GM23338 (cell line): Measurements from ENCODE around the gene H19. TPM values are rescaled to one million over a fixed set of nuclear protein-coding genes. Genes with fewer than 3 reads are reported as not detected.

Source experiments
- ATAC-seq: fragments of 200-7000 bp; cut with Tn5 transposase; 3 replicates; pipeline ENCODE4 v1.9.1; 2020
- DNase-seq: peaks from one replicate; pipeline ENCODE4 v3.0.0-alpha.2; 2015; ENCODE audit warnings: low spot score
- H2AFZ ChIP-seq: fragments of 200-600 bp; sonication (generic); 2 replicates; pipeline ENCODE4 v1.8.0; 2016; ENCODE audit warnings: antibody characterized with exemption, mild to moderate bottlenecking, moderate library complexity
- H3F3A ChIP-seq: fragments of 200-600 bp; sonication (generic); replicated peaks from 2 replicates; pipeline ENCODE4 v1.8.0; 2017; ENCODE audit warnings: antibody characterized with exemption, mixed run types, low read depth
- H3K27ac ChIP-seq: fragments of 200-600 bp; sonication (generic); 2 replicates; pipeline ENCODE4 v1.6.1; 2016; ENCODE audit warnings: low read depth
- H3K27me3 ChIP-seq: fragments of 200-600 bp; sonication (generic); 2 replicates; pipeline ENCODE4 v1.8.0; 2016; ENCODE audit warnings: mild to moderate bottlenecking, mixed run types, moderate library complexity; ENCODE audit not compliant: insufficient read depth
- H3K36me3 ChIP-seq: fragments of 200-600 bp; sonication (generic); 2 replicates; pipeline ENCODE4 v1.8.0; 2016; ENCODE audit warnings: mild to moderate bottlenecking; ENCODE audit not compliant: insufficient read depth
- H3K4me1 ChIP-seq: fragments of 200-600 bp; sonication (generic); 2 replicates; pipeline ENCODE4 v1.8.0; 2016; ENCODE audit warnings: mild to moderate bottlenecking, moderate library complexity; ENCODE audit not compliant: insufficient read depth
- H3K4me2 ChIP-seq: fragments of 200-600 bp; sonication (generic); 2 replicates; pipeline ENCODE4 v1.7.1; 2017; ENCODE audit warnings: mixed run types
- H3K4me3 ChIP-seq: fragments of 200-600 bp; sonication (generic); 2 replicates; pipeline ENCODE4 v1.6.1; 2016; ENCODE audit warnings: mixed run types
- H3K79me2 ChIP-seq: fragments of 200-600 bp; sonication (generic); replicated peaks from 2 replicates; pipeline ENCODE4 v1.8.0; 2017; ENCODE audit warnings: mild to moderate bottlenecking; ENCODE audit not compliant: insufficient read depth
- H3K9me2 ChIP-seq: fragments of 200-600 bp; sonication (generic); 2 replicates; pipeline ENCODE4 v1.8.0; 2017; ENCODE audit not compliant: insufficient read depth
- H4K20me1 ChIP-seq: fragments of 200-600 bp; sonication (generic); replicated peaks from 2 replicates; pipeline ENCODE4 v1.8.0; 2017; ENCODE audit warnings: mild to moderate bottlenecking; ENCODE audit not compliant: insufficient read depth
- H3K27ac Mint-ChIP-seq: 2 replicates; pipeline ENCODE4 v1.8.0; 2020; ENCODE audit warnings: inconsistent platforms, mild to moderate bottlenecking, moderate library complexity, mixed read lengths
- H3K27me3 Mint-ChIP-seq: 3 replicates; pipeline ENCODE4 v1.8.0; 2022; ENCODE audit warnings: low read depth, mild to moderate bottlenecking, moderate library complexity, mixed read lengths, inconsistent platforms; ENCODE audit not compliant: insufficient read depth, poor library complexity
- H3K36me3 Mint-ChIP-seq: 3 replicates; pipeline ENCODE4 v1.8.0; 2021; ENCODE audit warnings: low read depth, mild to moderate bottlenecking, inconsistent platforms, moderate library complexity, mixed read lengths
- H3K4me1 Mint-ChIP-seq: 3 replicates; pipeline ENCODE4 v1.8.0; 2020; ENCODE audit warnings: mild to moderate bottlenecking, inconsistent platforms, mixed read lengths
- H3K4me3 Mint-ChIP-seq: 3 replicates; pipeline ENCODE4 v1.8.0; 2021; ENCODE audit warnings: moderate library complexity, mild to moderate bottlenecking, inconsistent platforms, mixed read lengths
- H3K9me3 Mint-ChIP-seq: 3 replicates; pipeline ENCODE4 v1.8.0; 2020; ENCODE audit warnings: moderate library complexity, mild to moderate bottlenecking, inconsistent platforms, mixed read lengths
- CREB1 ChIP-seq: fragments of 250-450 bp; sonication (Bioruptor Pico); IDR thresholded peaks from 2 replicates; pipeline ENCODE4 v1.5.0; 2020; ENCODE audit warnings: low read depth, mild to moderate bottlenecking, moderate library complexity
- EZH2 ChIP-seq: fragments of 200-600 bp; sonication (generic); IDR thresholded peaks from one replicate; pipeline ENCODE4 v1.8.0; 2017; ENCODE audit warnings: antibody characterized with exemption, mild to moderate bottlenecking, low read depth; ENCODE audit not compliant: unreplicated experiment
- EZH2phosphoT487 ChIP-seq: fragments of 200-600 bp; sonication (generic); IDR thresholded peaks from one replicate; pipeline ENCODE4 v1.8.1; 2018; ENCODE audit warnings: antibody characterized with exemption; ENCODE audit not compliant: unreplicated experiment
- JUNB ChIP-seq: IDR thresholded peaks from one replicate; pipeline ENCODE4 v1.6.1; 2016; ENCODE audit warnings: antibody characterized with exemption; ENCODE audit not compliant: unreplicated experiment
- NANOG ChIP-seq: IDR thresholded peaks from 2 replicates; pipeline ENCODE4 v1.6.1; 2016; ENCODE audit warnings: antibody characterized with exemption, borderline replicate concordance
- POLR2AphosphoS5 ChIP-seq: IDR thresholded peaks from 2 replicates; pipeline ENCODE4 v1.6.1; 2016; ENCODE audit warnings: antibody characterized with exemption, low read depth
- STAT1 ChIP-seq: IDR thresholded peaks from one replicate; pipeline ENCODE4 v1.6.1; 2016; ENCODE audit warnings: antibody characterized with exemption; ENCODE audit not compliant: unreplicated experiment
- ZNF114 ChIP-seq: fragments of 250-450 bp; sonication (Bioruptor Pico); IDR thresholded peaks from 2 replicates; pipeline ENCODE4 v1.5.0; 2020; ENCODE audit warnings: mild to moderate bottlenecking, moderate library complexity
- long read RNA-seq: library from polyadenylated mRNA; unstranded; transcript quantifications from one replicate; pipeline ENCODE4 v2.0.0, GENCODE V29; 2020; ENCODE audit not compliant: unreplicated experiment
- polyA plus RNA-seq: library from polyadenylated mRNA; unstranded; fragments of >200 nt; fragmentation: Nextera tagmentation; extraction: Ambion mirVana; gene quantifications from 2 replicates; pipeline ENCODE4 v1.2.1, GENCODE V29; 2016
- total RNA-seq: library from RNA; depleted of rRNA; stranded (reverse); fragments of >200 nt; shearing (Covaris generic); gene quantifications from 2 replicates; pipeline ENCODE4 v1.2.3, GENCODE V29; 2014; rRNA removed
- TF ChIP-seq, protein P1 (sequence below): fragments of 250-450 bp; sonication (Bioruptor Pico); IDR thresholded peaks from 2 replicates; pipeline ENCODE4 v1.5.0; 2020; ENCODE audit warnings: mild to moderate bottlenecking, moderate library complexity
- TF ChIP-seq, protein P2 (sequence below), 2 experiments: fragments of 200-600 bp in 1 of 2; sonication (generic) in 1 of 2; conservative IDR thresholded peaks; 2 replicates each; pipeline versions ENCODE4 v1.5.1 to v1.6.1; 2016 to 2017; ENCODE audit warnings: antibody characterized with exemption in 2 of 2, low read depth in 2 of 2, mild to moderate bottlenecking in 2 of 2, moderate library complexity in 1 of 2
- TF ChIP-seq, protein P3 (sequence below): IDR thresholded peaks from 2 replicates; pipeline ENCODE4 v1.6.1; 2016; ENCODE audit warnings: antibody characterized with exemption

H19 gene
- 0.76 TPM in 1 of 2 replicates, not detected in the other for total RNA-seq
- polyA plus RNA-seq = 0.86 and 1.2 TPM in 2 replicates
- long read RNA-seq = 0 reads

DNA sequence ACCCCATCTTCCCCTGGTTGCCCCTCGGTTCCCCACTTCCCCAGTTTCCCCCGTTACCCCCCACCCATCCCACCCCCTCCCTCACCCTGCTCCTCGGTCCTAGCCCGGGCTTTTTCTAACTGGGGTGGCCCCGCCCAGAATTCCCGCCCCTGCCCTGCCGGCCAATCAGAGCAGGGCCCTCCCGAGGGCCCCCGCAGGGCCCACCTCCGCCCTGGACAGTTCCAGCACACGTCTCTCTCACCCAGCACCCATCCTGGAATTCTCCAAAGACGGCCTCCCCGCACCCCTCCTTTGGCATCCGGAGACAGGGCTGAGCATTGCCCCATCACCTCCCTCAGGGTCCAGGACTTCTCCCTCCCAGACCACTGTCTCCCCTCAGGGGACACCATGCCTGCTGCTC, at the start of gene H19:
H19 (minus strand) TSS at position 88 of the 400 bp plus-strand sequence.
- H3K9me2 ChIP-seq = no peaks in the 10 kb centered on the region
- no peaks in the 10 kb centered on the region for H3K79me2 ChIP-seq
- H3K27me3 Mint-ChIP-seq = no peaks in the 10 kb centered on the region
- H3K27me3 ChIP-seq = no peaks in the 10 kb centered on the region
- no peak within 1 kb of the TSS for H3K27ac ChIP-seq
- H3K4me3 Mint-ChIP-seq = no peak within 1 kb of the TSS
- no peak within 1 kb of the TSS for H3K4me3 ChIP-seq
- no peak within 1 kb of the TSS for H3K4me2 ChIP-seq
- no peaks in the 10 kb centered on the region for H3K36me3 ChIP-seq
- TF ChIP-seq ZNF114 (CRISPR knock-in tag) (no peak), STAT1 (no peak), CREB1 (no peak), JUNB (no peak), EZH2phosphoT487 (no peak), NANOG (no peak), EZH2 (no peak), POLR2AphosphoS5 (no peak)
- TF ChIP-seq, protein P1, sequence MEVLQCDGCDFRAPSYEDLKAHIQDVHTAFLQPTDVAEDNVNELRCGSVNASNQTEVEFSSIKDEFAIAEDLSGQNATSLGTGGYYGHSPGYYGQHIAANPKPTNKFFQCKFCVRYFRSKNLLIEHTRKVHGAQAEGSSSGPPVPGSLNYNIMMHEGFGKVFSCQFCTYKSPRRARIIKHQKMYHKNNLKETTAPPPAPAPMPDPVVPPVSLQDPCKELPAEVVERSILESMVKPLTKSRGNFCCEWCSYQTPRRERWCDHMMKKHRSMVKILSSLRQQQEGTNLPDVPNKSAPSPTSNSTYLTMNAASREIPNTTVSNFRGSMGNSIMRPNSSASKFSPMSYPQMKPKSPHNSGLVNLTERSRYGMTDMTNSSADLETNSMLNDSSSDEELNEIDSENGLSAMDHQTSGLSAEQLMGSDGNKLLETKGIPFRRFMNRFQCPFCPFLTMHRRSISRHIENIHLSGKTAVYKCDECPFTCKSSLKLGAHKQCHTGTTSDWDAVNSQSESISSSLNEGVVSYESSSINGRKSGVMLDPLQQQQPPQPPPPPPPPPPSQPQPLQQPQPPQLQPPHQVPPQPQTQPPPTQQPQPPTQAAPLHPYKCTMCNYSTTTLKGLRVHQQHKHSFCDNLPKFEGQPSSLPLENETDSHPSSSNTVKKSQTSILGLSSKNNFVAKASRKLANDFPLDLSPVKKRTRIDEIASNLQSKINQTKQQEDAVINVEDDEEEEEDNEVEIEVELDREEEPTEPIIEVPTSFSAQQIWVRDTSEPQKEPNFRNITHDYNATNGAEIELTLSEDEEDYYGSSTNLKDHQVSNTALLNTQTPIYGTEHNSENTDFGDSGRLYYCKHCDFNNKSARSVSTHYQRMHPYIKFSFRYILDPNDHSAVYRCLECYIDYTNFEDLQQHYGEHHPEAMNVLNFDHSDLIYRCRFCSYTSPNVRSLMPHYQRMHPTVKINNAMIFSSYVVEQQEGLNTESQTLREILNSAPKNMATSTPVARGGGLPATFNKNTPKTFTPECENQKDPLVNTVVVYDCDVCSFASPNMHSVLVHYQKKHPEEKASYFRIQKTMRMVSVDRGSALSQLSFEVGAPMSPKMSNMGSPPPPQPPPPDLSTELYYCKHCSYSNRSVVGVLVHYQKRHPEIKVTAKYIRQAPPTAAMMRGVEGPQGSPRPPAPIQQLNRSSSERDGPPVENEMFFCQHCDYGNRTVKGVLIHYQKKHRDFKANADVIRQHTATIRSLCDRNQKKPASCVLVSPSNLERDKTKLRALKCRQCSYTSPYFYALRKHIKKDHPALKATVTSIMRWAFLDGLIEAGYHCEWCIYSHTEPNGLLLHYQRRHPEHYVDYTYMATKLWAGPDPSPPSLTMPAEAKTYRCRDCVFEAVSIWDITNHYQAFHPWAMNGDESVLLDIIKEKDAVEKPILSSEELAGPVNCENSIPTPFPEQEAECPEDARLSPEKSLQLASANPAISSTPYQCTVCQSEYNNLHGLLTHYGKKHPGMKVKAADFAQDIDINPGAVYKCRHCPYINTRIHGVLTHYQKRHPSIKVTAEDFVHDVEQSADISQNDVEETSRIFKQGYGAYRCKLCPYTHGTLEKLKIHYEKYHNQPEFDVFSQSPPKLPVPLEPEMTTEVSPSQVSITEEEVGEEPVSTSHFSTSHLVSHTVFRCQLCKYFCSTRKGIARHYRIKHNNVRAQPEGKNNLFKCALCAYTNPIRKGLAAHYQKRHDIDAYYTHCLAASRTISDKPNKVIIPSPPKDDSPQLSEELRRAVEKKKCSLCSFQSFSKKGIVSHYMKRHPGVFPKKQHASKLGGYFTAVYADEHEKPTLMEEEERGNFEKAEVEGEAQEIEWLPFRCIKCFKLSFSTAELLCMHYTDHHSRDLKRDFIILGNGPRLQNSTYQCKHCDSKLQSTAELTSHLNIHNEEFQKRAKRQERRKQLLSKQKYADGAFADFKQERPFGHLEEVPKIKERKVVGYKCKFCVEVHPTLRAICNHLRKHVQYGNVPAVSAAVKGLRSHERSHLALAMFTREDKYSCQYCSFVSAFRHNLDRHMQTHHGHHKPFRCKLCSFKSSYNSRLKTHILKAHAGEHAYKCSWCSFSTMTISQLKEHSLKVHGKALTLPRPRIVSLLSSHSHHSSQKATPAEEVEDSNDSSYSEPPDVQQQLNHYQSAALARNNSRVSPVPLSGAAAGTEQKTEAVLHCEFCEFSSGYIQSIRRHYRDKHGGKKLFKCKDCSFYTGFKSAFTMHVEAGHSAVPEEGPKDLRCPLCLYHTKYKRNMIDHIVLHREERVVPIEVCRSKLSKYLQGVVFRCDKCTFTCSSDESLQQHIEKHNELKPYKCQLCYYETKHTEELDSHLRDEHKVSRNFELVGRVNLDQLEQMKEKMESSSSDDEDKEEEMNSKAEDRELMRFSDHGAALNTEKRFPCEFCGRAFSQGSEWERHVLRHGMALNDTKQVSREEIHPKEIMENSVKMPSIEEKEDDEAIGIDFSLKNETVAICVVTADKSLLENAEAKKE (CRISPR knock-in tag) = no peak
- TF ChIP-seq, protein P2, sequence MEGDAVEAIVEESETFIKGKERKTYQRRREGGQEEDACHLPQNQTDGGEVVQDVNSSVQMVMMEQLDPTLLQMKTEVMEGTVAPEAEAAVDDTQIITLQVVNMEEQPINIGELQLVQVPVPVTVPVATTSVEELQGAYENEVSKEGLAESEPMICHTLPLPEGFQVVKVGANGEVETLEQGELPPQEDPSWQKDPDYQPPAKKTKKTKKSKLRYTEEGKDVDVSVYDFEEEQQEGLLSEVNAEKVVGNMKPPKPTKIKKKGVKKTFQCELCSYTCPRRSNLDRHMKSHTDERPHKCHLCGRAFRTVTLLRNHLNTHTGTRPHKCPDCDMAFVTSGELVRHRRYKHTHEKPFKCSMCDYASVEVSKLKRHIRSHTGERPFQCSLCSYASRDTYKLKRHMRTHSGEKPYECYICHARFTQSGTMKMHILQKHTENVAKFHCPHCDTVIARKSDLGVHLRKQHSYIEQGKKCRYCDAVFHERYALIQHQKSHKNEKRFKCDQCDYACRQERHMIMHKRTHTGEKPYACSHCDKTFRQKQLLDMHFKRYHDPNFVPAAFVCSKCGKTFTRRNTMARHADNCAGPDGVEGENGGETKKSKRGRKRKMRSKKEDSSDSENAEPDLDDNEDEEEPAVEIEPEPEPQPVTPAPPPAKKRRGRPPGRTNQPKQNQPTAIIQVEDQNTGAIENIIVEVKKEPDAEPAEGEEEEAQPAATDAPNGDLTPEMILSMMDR (conservative IDR thresholded peaks at IDR 0.05; ENCODE audit: low read depth in 2 of 2) = no peak
- TF ChIP-seq, protein P3, sequence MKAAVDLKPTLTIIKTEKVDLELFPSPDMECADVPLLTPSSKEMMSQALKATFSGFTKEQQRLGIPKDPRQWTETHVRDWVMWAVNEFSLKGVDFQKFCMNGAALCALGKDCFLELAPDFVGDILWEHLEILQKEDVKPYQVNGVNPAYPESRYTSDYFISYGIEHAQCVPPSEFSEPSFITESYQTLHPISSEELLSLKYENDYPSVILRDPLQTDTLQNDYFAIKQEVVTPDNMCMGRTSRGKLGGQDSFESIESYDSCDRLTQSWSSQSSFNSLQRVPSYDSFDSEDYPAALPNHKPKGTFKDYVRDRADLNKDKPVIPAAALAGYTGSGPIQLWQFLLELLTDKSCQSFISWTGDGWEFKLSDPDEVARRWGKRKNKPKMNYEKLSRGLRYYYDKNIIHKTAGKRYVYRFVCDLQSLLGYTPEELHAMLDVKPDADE = no peak
- H4K20me1 ChIP-seq = no peaks in the 10 kb centered on the region
- H3K9me3 Mint-ChIP-seq = no peaks in the 10 kb centered on the region
- no peaks in the 10 kb centered on the region for H3K4me1 ChIP-seq
- no peaks in the 10 kb centered on the region for H3F3A ChIP-seq
- ATAC-seq (no peak), DNase-seq (no peak)
- no peaks in the 10 kb centered on the region for H3K36me3 Mint-ChIP-seq
- no peak within 1 kb of the TSS for H3K27ac Mint-ChIP-seq
- no peak within 1 kb of the TSS for H2AFZ ChIP-seq
- H3K4me1 Mint-ChIP-seq = no peaks in the 10 kb centered on the region
